ENCODE results near the gene RASEF.

- TF ChIP-seq POLR2A (IDR thresholded peaks at IDR 0.05) (no peak), CTCF (IDR thresholded peaks at IDR 0.05) (no peak), EP300 (IDR thresholded peaks at IDR 0.05) (no peak), POLR2AphosphoS5 (IDR thresholded peaks at IDR 0.05) (no peak)
These were observed 128.0 kb downstream of the RASEF start for GRCh38 chr9:82934949-82935348.

Data from suprapubic skin (tissue), 4 donors.